Putamen (tissue), 1 donor: ENCODE results near the gene TAS2R50.

Source experiments
- DNase-seq: peaks from one replicate; pipeline ENCODE4 v3.0.0-alpha.2; 2016; ENCODE audit warnings: low spot score

TAS2R50 gene

GRCh38 chr12:10952645-10953044 lies 34.1 kb downstream of the TAS2R50 start:
- DNase-seq, result peak; percentile 12

- DNase-seq, result no peak
These were observed 43.5 kb downstream of the TAS2R50 start for GRCh38 chr12:10943167-10943566.

- no peak for DNase-seq
These were observed 44.6 kb downstream of the TAS2R50 start for GRCh38 chr12:10941916-10942607.

- DNase-seq, result no peak
These were observed 45.3 kb downstream of the TAS2R50 start for GRCh38 chr12:10941369-10941768.

- no peak for DNase-seq
These were observed 46.3 kb downstream of the TAS2R50 start for GRCh38 chr12:10940389-10940788.

- DNase-seq, result no peak
These were observed 47.5 kb downstream of the TAS2R50 start, which contains the start of gene TAS2R14 for GRCh38 chr12:10939163-10939562. TAS2R14 (minus strand) TSS chr12:10939263; CDS start chr12:10939207, 56 bp downstream.

GRCh38 chr12:10936506-10936905 lies 50.2 kb downstream of the TAS2R50 start:
- no peak for DNase-seq
